AG08396 (cell line): ENCODE measurements around the gene TVP23C.
A peak's percentile ranks its signal among the peaks of the same experiment; 100 is the strongest.

Experiments
- DNase-seq: peaks from one replicate; pipeline ENCODE4 v3.0.0; 2012; ENCODE audit warnings: low spot score, mixed read lengths

TVP23C gene

GRCh38 chr17:15465045-15465701 is 98.1 kb downstream of the TVP23C start:
- DNase-seq = no peak

GRCh38 chr17:15464231-15464985 is 98.9 kb downstream of the TVP23C start:
- DNase-seq = peak; percentile 11

- DNase-seq = peak; percentile 80
These were observed 100.1 kb downstream of the TVP23C start for GRCh38 chr17:15462976-15463772.

GRCh38 chr17:15457723-15458094 is 105.6 kb downstream of the TVP23C start:
- no peak for DNase-seq

- DNase-seq = peak; percentile 64
These were observed 106.1 kb downstream of the TVP23C start for GRCh38 chr17:15456972-15457722.

- DNase-seq = no peak
These were observed 106.8 kb downstream of the TVP23C start for GRCh38 chr17:15456496-15456895.

- DNase-seq = no peak
These were observed 108.9 kb downstream of the TVP23C start for GRCh38 chr17:15454346-15454745.

- no peak for DNase-seq
These were observed 109.5 kb downstream of the TVP23C start for GRCh38 chr17:15453782-15454181.

- no peak for DNase-seq
These were observed 110.0 kb downstream of the TVP23C start for GRCh38 chr17:15453246-15453645.

GRCh38 chr17:15452746-15453145 is 110.5 kb downstream of the TVP23C start:
- no peak for DNase-seq
